ENCODE measurements around the gene EIF4ENIF1. TPM values are rescaled to one million over a fixed set of nuclear protein-coding genes. Genes with fewer than 3 reads are reported as not detected.
A peak's percentile ranks its signal among the peaks of the same experiment; 100 is the strongest.

EIF4ENIF1 gene
- total and polyA plus RNA-seq, 9 of the 15 experiments (the other 6 are each of a cell fraction or from before 2014, with no cell fraction given) = 2.5 to 24.9 (median 15.8) TPM

DNA sequence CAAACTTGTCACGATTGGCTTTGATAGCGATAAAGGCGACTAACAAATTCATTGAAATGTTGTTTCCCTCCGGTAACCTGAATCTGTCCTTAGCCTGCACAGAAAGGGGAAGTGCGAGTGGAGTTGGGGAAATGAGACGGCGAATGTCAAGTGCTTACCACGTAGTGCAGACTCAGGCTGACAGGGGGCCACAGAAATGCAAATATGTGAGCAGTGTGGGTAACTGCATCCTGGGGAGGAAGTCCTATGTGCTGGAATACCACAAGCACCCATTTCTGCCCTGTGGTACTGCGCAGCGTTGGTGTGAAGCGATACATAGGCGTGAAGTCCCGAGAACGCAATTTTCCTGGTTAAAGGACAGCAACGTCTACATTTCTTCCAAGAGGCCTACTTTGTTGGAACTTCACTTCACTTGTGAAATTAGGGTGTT is 869 bp upstream of the EIF4ENIF1 start (continued):
- TF ChIP-seq, protein P1, sequence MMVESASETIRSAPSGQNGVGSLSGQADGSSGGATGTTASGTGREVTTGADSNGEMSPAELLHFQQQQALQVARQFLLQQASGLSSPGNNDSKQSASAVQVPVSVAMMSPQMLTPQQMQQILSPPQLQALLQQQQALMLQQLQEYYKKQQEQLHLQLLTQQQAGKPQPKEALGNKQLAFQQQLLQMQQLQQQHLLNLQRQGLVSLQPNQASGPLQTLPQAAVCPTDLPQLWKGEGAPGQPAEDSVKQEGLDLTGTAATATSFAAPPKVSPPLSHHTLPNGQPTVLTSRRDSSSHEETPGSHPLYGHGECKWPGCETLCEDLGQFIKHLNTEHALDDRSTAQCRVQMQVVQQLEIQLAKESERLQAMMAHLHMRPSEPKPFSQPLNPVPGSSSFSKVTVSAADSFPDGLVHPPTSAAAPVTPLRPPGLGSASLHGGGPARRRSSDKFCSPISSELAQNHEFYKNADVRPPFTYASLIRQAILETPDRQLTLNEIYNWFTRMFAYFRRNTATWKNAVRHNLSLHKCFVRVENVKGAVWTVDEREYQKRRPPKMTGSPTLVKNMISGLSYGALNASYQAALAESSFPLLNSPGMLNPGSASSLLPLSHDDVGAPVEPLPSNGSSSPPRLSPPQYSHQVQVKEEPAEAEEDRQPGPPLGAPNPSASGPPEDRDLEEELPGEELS (CRISPR knock-in tag; IDR thresholded peaks at IDR 0.05; ENCODE audit: borderline replicate concordance) = no peak
- no peak for TF ChIP-seq ZNF444 (CRISPR knock-in tag; IDR thresholded peaks at IDR 0.05)
- TF ChIP-seq SMARCC2 (IDR thresholded peaks at IDR 0.05; ENCODE audit: low read depth) = peak; percentile 30; the same call in 1 of the 2 replicates
- peak; percentile 18; the same call in 1 of the 2 replicates for TF ChIP-seq TEAD4 (IDR thresholded peaks at IDR 0.05; ENCODE audit: low read length)
- TF ChIP-seq TEAD4 (CRISPR knock-in tag; IDR thresholded peaks at IDR 0.05; ENCODE audit: borderline replicate concordance) = no peak
- no peak for TF ChIP-seq ZNF695 (CRISPR knock-in tag; IDR thresholded peaks at IDR 0.05)
- peak; percentile 61; the same call in 1 of the 2 replicates for TF ChIP-seq SUPT5H (IDR thresholded peaks at IDR 0.05)
- TF ChIP-seq POLR2A (conservative IDR thresholded peaks at IDR 0.05) = peak; percentile 67
- TF ChIP-seq MYNN (IDR thresholded peaks at IDR 0.05) = no peak
- no peak for TF ChIP-seq MYNN (CRISPR knock-in tag; IDR thresholded peaks at IDR 0.05)
- 0 out of 2 replicates have a peak, but pooled peaks have one; percentile 32 for TF ChIP-seq MTA1 (IDR thresholded peaks at IDR 0.05; ENCODE audit: borderline replicate concordance)
- no peak for TF ChIP-seq FOXJ2 (tag; IDR thresholded peaks at IDR 0.05)
- TF ChIP-seq SREBF2 (CRISPR knock-in tag; IDR thresholded peaks at IDR 0.05) = no peak
- TF ChIP-seq, protein P2, sequence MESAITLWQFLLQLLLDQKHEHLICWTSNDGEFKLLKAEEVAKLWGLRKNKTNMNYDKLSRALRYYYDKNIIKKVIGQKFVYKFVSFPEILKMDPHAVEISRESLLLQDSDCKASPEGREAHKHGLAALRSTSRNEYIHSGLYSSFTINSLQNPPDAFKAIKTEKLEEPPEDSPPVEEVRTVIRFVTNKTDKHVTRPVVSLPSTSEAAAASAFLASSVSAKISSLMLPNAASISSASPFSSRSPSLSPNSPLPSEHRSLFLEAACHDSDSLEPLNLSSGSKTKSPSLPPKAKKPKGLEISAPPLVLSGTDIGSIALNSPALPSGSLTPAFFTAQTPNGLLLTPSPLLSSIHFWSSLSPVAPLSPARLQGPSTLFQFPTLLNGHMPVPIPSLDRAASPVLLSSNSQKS (CRISPR knock-in tag; IDR thresholded peaks at IDR 0.05) = no peak
- TF ChIP-seq CREB1 (IDR thresholded peaks at IDR 0.05) = no peak
- TF ChIP-seq CREB1 (CRISPR knock-in tag; IDR thresholded peaks at IDR 0.05) = 0 out of 2 replicates have a peak, but pooled peaks have one; percentile 8
- TF ChIP-seq L3MBTL2 (IDR thresholded peaks at IDR 0.05) = 0 out of 2 replicates have a peak, but pooled peaks have one; percentile 34
- TF ChIP-seq, protein P3, sequence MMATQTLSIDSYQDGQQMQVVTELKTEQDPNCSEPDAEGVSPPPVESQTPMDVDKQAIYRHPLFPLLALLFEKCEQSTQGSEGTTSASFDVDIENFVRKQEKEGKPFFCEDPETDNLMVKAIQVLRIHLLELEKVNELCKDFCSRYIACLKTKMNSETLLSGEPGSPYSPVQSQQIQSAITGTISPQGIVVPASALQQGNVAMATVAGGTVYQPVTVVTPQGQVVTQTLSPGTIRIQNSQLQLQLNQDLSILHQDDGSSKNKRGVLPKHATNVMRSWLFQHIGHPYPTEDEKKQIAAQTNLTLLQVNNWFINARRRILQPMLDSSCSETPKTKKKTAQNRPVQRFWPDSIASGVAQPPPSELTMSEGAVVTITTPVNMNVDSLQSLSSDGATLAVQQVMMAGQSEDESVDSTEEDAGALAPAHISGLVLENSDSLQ (IDR thresholded peaks at IDR 0.05) = peak; percentile 79
- TF ChIP-seq HOXB6 (CRISPR knock-in tag; IDR thresholded peaks at IDR 0.05; ENCODE audit: borderline replicate concordance) = no peak
- TF ChIP-seq POLR2AphosphoS5 (IDR thresholded peaks at IDR 0.05; ENCODE audit: control insufficient read depth, insufficient read depth, low read depth, low read length) = peak; percentile 30; the same call in 1 of the 2 replicates
- TF ChIP-seq BCOR (IDR thresholded peaks at IDR 0.05) = peak; percentile 37; the same call in 1 of the 2 replicates
- TF ChIP-seq, protein P4, sequence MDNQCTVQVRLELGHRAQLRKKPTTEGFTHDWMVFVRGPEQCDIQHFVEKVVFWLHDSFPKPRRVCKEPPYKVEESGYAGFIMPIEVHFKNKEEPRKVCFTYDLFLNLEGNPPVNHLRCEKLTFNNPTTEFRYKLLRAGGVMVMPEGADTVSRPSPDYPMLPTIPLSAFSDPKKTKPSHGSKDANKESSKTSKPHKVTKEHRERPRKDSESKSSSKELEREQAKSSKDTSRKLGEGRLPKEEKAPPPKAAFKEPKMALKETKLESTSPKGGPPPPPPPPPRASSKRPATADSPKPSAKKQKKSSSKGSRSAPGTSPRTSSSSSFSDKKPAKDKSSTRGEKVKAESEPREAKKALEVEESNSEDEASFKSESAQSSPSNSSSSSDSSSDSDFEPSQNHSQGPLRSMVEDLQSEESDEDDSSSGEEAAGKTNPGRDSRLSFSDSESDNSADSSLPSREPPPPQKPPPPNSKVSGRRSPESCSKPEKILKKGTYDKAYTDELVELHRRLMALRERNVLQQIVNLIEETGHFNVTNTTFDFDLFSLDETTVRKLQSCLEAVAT (IDR thresholded peaks at IDR 0.05) = peak in 1 of 2 experiments; percentile 74; a peak in 1 of 4 replicates
- TF ChIP-seq, protein P5, sequence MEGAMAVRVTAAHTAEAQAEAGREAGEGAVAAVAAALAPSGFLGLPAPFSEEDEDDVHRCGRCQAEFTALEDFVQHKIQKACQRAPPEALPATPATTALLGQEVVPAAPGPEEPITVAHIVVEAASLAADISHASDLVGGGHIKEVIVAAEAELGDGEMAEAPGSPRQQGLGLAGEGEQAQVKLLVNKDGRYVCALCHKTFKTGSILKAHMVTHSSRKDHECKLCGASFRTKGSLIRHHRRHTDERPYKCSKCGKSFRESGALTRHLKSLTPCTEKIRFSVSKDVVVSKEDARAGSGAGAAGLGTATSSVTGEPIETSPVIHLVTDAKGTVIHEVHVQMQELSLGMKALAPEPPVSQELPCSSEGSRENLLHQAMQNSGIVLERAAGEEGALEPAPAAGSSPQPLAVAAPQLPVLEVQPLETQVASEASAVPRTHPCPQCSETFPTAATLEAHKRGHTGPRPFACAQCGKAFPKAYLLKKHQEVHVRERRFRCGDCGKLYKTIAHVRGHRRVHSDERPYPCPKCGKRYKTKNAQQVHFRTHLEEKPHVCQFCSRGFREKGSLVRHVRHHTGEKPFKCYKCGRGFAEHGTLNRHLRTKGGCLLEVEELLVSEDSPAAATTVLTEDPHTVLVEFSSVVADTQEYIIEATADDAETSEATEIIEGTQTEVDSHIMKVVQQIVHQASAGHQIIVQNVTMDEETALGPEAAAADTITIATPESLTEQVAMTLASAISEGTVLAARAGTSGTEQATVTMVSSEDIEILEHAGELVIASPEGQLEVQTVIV (CRISPR knock-in tag; IDR thresholded peaks at IDR 0.05; ENCODE audit: borderline replicate concordance) = no peak
- peak; percentile 36 to 63; a peak in 1 of 4 replicates for TF ChIP-seq FOXK2 (conservative IDR thresholded peaks at IDR 0.05 in 1 of 2, IDR thresholded peaks at IDR 0.05 in 1 of 2; ENCODE audit: low read depth in 2 of 2)
